ENCODE data around the gene CALCR.

The CALCR gene

DNA sequence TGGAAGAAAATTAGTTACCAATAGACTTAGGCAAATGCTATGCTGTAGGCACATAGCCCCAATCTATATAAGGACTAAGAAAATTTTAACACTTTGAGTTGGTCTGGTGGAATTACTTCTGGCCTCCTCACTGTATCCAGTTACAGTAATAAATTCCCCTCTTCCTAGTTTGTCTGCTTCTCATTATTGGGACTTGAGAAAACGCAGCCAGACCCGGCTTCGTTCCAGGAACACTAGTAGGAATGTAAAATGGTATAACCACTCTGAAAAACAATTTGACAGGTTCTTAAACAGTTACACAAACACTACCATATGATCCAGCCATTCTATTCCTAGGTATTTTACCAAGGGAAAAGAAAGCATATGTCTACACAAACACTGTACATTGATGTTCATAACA is 192.2 kb downstream of the CALCR start:
- no peaks in the 10 kb centered on the region for H3K36me3 ChIP-seq (ENCODE audit: insufficient read depth, low read length)
- no peaks in the 10 kb centered on the region for H3K4me1 ChIP-seq (ENCODE audit: insufficient read depth, low read length)
- no peak overlapping the region for H3K4me3 ChIP-seq (ENCODE audit: low read depth in 1 of 2, low read length in 2 of 2)
- no peaks in the 10 kb centered on the region for H3K9me3 ChIP-seq (ENCODE audit: low read length)
- no peak overlapping the region for H3K27ac ChIP-seq (ENCODE audit: low read depth, low read length)
- H3K27me3 ChIP-seq (ENCODE audit: control insufficient read depth in 1 of 2, insufficient read depth in 2 of 2, low read length in 2 of 2): no peaks in the 10 kb centered on the region
- H3K9ac ChIP-seq (ENCODE audit: low read length): no peak overlapping the region

DNA sequence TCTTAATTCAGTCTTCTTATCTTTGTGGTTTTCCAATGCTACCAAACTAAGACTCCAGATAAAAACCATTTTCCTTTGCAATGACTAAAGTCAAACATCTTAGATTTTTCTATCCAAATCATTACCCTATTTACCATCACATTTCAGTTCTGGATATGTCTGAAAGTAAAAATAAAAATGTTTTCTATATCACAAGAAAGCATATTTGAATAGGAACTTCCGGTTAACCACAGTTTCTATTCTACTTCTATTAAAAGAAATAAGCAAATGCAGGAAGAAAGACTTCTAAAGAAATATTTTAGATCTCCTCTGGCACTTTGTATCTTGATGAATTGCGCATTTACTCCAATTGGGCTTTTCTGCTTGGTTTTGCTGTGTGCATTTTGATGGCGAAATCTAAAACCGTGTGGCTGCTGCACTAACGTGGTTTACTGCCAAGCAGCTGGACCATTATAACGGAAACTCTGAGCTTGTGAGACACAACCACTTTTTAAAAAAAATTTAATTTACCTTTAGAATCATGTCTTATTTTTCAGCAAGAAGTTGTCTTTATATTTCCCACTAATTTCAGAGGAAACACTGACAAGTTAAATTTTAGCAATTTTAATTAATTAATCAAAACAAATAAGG is 196.3 kb downstream of the CALCR start:
- no peak overlapping the region for H3K27ac ChIP-seq (ENCODE audit: low read depth, low read length)
- no peaks in the 10 kb centered on the region for H3K36me3 ChIP-seq (ENCODE audit: insufficient read depth, low read length)
- no peak overlapping the region for H3K9ac ChIP-seq (ENCODE audit: low read length)
- H3K27me3 ChIP-seq (ENCODE audit: control insufficient read depth in 1 of 2, insufficient read depth in 2 of 2, low read length in 2 of 2): no peaks in the 10 kb centered on the region
- H3K9me3 ChIP-seq (ENCODE audit: low read length): no peaks in the 10 kb centered on the region
- no peaks in the 10 kb centered on the region for H3K4me1 ChIP-seq (ENCODE audit: insufficient read depth, low read length)
- H3K4me3 ChIP-seq (ENCODE audit: low read depth in 1 of 2, low read length in 2 of 2): no peak overlapping the region

DNA sequence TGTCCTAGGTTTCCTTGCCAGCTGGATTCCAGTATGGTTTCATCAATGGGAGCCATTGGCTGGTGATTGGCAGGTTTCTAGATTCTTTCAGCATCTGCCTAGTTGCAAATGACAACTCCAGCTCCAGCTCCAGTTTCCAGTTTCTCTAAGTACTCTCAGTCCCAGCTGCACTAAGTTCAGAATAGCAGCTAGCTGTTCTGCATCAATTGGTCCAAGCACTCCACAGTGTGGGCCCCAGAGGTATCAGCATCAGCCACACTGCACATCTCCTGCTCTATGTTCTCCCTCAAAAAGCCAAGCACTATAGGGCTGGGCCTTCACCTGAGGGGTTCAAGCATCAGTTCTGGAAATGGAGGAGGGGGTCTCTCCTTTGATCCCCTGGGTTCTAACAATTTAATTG is 198.9 kb downstream of the CALCR start:
- no peak overlapping the region for H3K9ac ChIP-seq (ENCODE audit: low read length)
- no peak overlapping the region for H3K4me3 ChIP-seq (ENCODE audit: low read depth in 1 of 2, low read length in 2 of 2)
- H3K27me3 ChIP-seq (ENCODE audit: control insufficient read depth in 1 of 2, insufficient read depth in 2 of 2, low read length in 2 of 2): no peaks in the 10 kb centered on the region
- H3K9me3 ChIP-seq (ENCODE audit: low read length): no peaks in the 10 kb centered on the region
- H3K36me3 ChIP-seq (ENCODE audit: insufficient read depth, low read length): no peaks in the 10 kb centered on the region
- H3K27ac ChIP-seq (ENCODE audit: low read depth, low read length): no peak overlapping the region
- no peaks in the 10 kb centered on the region for H3K4me1 ChIP-seq (ENCODE audit: insufficient read depth, low read length)
